Hematopoietic multipotent progenitor cell treated with erythropoietin and hydrocortisone succinate and interleukin-3 and kit ligand, for 6 days (in vitro differentiated cells): ENCODE results near the gene TMEM119.
"Not testable (repeated sequence)": the region's sequence is repeated elsewhere in the genome, so short reads cannot be mapped to it uniquely, and the experiment has no call there.

Experiments used
- DNase-seq: peaks from one replicate; pipeline ENCODE4 v3.0.0-alpha.2; 2015

The TMEM119 gene

GRCh38 chr12:108581311-108582227 is 16.3 kb downstream of the TMEM119 start:
- no peak for DNase-seq

DNA sequence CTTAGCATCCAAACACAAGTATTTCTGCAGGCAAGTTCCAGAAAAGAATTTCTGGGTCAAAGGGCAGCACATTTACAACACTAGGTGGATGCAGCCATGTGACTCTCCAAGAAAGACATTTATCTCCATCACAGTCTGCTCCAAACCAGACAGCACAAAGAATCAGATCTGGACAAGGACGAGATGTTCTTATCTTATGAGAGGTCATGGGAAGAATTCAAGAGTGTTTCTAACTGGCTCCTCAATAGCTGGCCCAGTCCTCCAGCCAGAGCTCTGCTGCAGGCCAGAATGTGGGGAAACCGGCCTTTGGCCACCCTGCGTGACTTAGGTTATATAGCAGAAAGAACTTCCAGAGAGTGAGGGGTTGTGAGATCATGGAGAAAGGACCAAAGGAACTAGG is 17.4 kb downstream of the TMEM119 start:
- DNase-seq: no peak

DNA sequence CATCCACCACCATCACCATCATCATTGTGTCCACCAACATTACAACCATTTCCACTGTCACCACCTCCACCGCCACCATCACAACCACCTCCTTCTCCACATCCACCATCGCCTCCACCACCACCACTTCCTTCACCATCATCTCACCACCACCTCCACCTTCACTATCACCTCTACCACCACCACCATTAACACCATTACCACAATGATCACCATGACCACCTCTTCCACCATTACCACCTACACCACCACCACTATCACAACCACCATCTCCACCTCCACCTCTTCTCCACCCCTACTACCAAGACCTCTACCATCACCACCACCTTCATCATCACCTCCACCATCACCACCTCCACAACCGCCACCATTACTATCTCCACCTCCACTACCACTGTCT is 19.1 kb downstream of the TMEM119 start:
- no peak for DNase-seq

DNA sequence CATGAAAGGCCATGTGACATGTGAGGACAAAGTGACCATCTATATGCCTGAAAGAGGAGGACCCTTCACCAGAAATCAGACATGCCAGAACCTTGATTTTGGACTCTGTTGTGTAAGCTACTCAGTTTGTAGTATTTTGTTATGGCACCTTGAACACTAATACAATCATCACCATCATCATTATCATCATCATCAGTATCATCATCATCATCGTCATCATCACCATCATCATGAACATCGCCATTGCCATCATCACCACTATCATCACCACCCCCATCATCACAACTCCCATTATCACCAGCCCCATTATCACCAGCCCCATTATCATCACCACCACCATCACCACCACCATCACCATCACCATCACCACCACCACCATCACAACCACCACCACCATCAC is 19.6 kb downstream of the TMEM119 start:
- no peak for DNase-seq

- DNase-seq: no peak
These were observed 20.4 kb downstream of the TMEM119 start for GRCh38 chr12:108577458-108577857.

GRCh38 chr12:108576660-108577234 is 21.1 kb downstream of the TMEM119 start:
- no peak for DNase-seq

GRCh38 chr12:108575199-108575912 is 22.5 kb downstream of the TMEM119 start:
- no peak for DNase-seq

DNA sequence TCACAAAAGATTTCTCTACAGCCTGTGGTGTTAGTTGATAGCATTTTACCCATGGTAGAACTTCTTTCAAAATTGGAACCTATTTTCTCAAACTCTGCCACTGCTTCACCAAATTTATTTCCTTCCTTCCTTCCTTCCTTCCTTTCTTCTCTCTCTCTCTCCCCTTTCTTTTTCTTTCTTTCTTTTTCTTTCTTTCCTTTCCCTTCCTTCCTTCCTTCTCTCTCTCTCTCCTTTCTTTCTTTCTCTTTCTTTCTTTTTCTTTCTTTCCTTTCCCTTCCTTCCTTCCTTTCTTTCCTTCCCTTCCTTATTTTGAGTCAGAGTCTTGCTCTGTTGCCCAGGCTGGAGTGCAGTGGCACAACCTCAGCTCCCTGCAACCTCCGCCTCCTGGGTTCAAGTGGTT is 23.6 kb downstream of the TMEM119 start:
- not testable (repeated sequence) for DNase-seq

DNA sequence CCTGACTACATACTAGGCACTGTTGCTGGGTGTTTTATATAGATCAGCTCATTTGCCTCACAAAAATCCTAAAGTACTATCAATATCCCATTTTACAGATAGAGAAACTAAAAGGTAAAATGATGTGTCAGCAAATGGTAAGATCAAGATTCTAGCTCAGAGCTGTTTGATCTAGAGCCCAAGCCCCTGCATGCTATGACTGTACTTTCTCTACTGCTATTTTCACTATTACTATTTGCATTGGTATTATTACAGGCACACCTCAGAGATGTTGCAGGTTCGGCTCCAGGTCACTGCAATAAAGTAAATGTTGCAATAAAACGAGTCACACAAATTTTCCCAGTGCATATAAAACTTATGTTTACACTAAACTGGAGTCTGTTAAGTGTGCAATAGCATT is 24.6 kb downstream of the TMEM119 start:
- DNase-seq: no peak

GRCh38 chr12:108572166-108572790 is 25.6 kb downstream of the TMEM119 start:
- no peak for DNase-seq

GRCh38 chr12:108571609-108572165 is 26.2 kb downstream of the TMEM119 start:
- DNase-seq: no peak

- peak; percentile 64 for DNase-seq
These were observed 26.9 kb downstream of the TMEM119 start for GRCh38 chr12:108570743-108571608.

DNA sequence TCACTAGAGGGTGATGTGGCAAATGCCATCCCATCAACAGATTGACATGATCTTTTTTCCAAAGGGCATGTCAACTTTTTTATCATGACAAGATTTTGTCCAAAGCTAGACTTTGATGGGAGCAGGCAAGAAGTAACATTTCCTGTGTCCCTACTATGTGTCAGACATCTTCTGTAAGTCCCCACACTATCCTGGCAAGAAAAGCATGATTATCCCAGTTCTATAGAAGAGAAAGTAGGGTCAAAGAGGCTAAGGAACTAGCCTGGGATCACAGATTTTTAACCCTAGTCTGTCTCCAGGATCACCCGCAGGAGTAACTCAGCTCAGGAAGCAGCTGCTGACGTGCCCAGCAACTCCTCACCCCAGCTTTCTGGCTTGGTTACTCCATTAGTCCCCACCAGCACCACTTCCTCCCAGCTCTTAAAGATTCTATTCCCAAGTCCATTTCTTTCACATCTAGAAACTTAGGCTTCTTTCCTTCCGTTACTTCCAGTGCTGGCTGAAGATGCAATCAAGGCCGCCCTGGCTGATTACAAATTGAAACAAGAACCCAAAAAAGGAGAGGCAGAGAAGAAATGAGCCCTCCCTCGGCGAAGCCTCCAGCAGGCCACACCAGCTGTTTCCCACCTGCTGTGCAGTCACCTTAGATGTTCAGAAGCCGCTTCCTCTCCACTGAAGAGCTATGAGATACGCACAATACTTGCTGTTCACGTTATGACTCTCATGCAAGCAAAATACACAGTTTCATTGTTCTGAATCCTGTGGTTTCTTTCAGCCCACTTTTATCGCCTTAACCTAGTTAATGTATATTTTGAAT is 29.3 kb downstream of the TMEM119 start:
- DNase-seq: no peak

DNA sequence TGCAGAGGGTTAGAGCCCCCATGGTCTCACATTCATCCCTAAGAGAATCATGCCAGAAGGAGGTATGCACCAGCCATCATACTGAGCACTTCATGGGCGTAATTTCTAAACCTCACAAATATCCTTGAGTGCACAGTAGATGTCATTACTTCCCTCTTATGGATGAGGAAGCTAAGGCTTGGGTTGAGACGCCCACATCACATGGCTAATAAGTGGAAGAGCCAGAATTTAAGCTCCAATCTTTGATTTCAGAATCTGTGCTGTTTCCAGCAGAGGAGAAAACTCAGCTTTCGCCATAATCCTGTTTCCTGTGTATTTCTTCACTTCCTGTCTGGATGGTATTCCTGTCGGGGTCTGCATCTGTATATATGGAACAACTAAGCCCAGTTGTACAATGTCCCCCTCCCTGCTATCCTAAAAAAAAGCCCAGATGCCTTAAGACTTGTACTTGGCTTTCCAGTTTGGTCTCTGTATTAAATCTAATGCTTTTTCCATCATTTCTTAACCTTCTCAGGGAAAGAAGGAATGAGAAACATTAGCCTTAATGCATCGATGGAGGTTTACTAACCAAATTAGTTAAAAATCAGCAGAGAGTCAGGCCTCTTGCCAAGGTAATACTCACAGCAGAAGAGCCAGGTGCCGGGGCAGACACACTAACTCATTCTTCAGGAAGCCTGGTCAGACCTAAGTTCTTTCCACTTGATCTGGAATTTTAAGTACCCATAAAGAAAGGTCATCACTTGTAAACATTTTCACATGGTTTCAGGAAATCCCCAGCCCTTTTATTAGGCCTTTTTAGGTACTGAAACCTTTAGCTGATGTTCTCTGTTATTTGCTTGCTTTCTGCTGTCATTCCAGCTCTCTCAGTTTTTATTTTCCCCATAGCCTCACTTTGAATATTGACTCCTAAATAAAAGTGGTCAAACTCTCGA is 30.2 kb downstream of the TMEM119 start:
- DNase-seq: no peak

DNA sequence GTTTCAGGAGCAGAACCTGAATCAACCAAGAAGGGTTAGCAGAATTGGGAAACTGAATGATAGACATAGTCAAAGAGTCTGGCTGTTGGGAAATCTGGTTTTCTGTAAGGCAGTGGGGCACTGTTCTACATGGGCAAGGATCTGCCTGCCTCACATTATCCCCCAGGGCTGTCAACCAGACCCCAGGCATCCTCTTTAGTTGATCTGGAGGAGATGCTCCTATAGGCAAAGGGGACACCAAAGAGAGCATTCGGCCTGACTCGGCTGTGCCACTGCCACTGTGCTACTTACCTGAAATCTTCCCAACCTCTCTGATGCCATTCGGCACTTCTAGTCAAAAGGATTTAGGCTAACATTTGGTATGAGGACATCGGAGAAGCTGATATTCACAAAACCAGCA is 31.4 kb downstream of the TMEM119 start:
- DNase-seq: no peak

DNA sequence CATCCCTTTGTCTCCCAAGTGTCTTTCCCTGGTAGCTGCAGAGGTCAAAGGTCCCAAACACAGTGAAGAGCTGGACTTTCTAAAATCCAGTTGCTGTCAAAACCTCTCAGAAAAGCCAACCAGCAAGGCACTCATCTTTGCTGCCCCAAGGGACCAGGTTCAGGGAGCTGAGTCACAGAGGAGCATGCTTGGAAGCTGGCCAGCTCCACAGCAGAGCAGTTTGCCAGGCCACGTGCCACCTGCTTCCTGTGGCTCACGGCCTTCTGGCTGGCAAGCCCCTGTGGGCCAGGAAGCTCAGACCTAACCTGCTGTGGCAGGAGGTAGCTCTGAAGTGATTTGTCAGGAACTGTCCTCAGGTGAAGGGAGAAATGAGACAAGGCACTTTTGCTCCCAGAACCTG is 31.9 kb downstream of the TMEM119 start:
- peak; percentile 90 for DNase-seq

- no peak for DNase-seq
These were observed 32.7 kb downstream of the TMEM119 start for GRCh38 chr12:108565146-108565545.

- DNase-seq: peak; percentile 96
These were observed 33.2 kb downstream of the TMEM119 start for GRCh38 chr12:108564724-108565123.

DNA sequence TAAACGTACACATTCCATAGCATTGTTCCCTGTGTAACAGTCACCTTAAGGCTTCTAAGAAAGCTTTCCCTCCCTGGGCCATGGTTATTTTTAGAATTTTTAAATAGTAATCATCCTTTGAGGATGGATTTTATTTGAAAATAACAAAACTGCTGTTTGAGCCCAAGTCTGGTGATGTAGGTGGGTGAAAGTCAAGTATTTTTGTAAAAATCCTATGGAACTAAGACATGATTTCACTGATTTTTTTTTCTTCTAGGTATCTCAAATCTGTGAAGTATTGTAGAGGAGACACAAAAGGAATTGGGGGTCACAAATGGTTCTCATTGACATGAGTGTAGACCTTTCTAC is 34.1 kb downstream of the TMEM119 start:
- DNase-seq: no peak
